Activated B cell treated with CpG ODN at 0.5 μM for 24 hours (primary cell): ENCODE results near the gene SNCB. TPM values are rescaled to one million over a fixed set of nuclear protein-coding genes. Genes with fewer than 3 reads are reported as not detected.

Source experiments
- ATAC-seq: fragments of 200-7000 bp; cut with Tn5 transposase; one replicate; pipeline ENCODE4 v1.10.0; 2021; ENCODE audit warnings: low read depth, mild to moderate bottlenecking, moderate library complexity
- CTCF ChIA-PET: fragments of 350-600 bp; sonication (Branson Sonifier 250); formaldehyde crosslinking; loops from one replicate; lab custom pipeline; 2021; ENCODE audit warnings: antibody characterized with exemption; lab: Charles Lee
- POLR2A ChIA-PET: fragments of 350-600 bp; sonication (Branson Sonifier 250); formaldehyde crosslinking; loops from one replicate; lab custom pipeline; 2021; ENCODE audit warnings: antibody characterized with exemption; lab: Charles Lee
- DNase-seq: peaks from one replicate; pipeline ENCODE4 v3.0.0; 2022
- H3K27ac Mint-ChIP-seq: one replicate; pipeline ENCODE4 v1.8.0; 2020; ENCODE audit warnings: mixed read lengths
- H3K27me3 Mint-ChIP-seq: one replicate; pipeline ENCODE4 v1.8.0; 2021; ENCODE audit warnings: mixed read lengths
- H3K36me3 Mint-ChIP-seq: one replicate; pipeline ENCODE4 v1.8.0; 2021; ENCODE audit warnings: low read depth, mixed read lengths
- H3K4me1 Mint-ChIP-seq: one replicate; pipeline ENCODE4 v1.8.0; 2021; ENCODE audit warnings: mixed read lengths
- H3K4me3 Mint-ChIP-seq: one replicate; pipeline ENCODE4 v1.8.0; 2020; ENCODE audit warnings: mild to moderate bottlenecking, mixed read lengths
- H3K9me3 Mint-ChIP-seq: one replicate; pipeline ENCODE4 v1.8.0; 2020; ENCODE audit warnings: mixed read lengths
- intact Hi-C: fragments of 100-400 bp; cut with micrococcal nuclease; formaldehyde crosslinking; loops from one replicate; pipeline ENCODE4 v1.15.1; 2024
- total RNA-seq: library from RNA; stranded (reverse); gene quantifications from 2 replicates; pipeline ENCODE4 v1.2.3, GENCODE V29; 2022
- TF ChIP-seq, protein P1 (sequence below): fragments of 200-600 bp; IDR thresholded peaks from one replicate; pipeline ENCODE4 v1.8.0; 2022; ENCODE audit warnings: antibody characterized with exemption, mild to moderate bottlenecking

The SNCB gene
- total RNA-seq, 1 donor from 2014 or later, result not detected

DNA sequence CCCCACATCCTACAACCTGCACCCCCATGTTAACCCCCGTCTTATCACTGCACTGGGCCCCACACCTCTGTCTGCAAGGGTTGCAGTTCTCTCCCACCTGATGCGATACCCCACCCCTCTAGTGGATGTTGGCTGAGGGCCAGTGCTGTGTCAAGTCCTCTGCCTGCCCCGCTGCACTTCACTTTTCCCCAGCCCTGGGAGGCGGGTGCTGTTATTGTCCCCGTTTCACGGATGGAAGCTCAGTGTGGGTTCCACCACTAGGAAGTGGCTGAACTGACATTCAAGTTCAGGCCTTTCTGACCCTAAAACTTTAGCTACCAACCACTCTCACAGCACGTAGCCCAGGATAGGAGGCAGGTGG lies 3.5 kb downstream of the SNCB start:
- H3K4me3 Mint-ChIP-seq, result no peak overlapping the region
- DNase-seq, result no peak
- no peaks in the 10 kb centered on the region for H3K9me3 Mint-ChIP-seq
- peaks cover 32% of the 10 kb centered on the region for H3K4me1 Mint-ChIP-seq
- CTCF ChIA-PET, result no interaction called here
- POLR2A ChIA-PET, result no interaction called here
- intact Hi-C loops, result no loop called here
- TF ChIP-seq, protein P1, sequence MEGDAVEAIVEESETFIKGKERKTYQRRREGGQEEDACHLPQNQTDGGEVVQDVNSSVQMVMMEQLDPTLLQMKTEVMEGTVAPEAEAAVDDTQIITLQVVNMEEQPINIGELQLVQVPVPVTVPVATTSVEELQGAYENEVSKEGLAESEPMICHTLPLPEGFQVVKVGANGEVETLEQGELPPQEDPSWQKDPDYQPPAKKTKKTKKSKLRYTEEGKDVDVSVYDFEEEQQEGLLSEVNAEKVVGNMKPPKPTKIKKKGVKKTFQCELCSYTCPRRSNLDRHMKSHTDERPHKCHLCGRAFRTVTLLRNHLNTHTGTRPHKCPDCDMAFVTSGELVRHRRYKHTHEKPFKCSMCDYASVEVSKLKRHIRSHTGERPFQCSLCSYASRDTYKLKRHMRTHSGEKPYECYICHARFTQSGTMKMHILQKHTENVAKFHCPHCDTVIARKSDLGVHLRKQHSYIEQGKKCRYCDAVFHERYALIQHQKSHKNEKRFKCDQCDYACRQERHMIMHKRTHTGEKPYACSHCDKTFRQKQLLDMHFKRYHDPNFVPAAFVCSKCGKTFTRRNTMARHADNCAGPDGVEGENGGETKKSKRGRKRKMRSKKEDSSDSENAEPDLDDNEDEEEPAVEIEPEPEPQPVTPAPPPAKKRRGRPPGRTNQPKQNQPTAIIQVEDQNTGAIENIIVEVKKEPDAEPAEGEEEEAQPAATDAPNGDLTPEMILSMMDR, result no peak
- ATAC-seq, result no peak
- peaks cover 39% of the 10 kb centered on the region for H3K27me3 Mint-ChIP-seq
- no peak overlapping the region for H3K27ac Mint-ChIP-seq
- no peaks in the 10 kb centered on the region for H3K36me3 Mint-ChIP-seq

DNA sequence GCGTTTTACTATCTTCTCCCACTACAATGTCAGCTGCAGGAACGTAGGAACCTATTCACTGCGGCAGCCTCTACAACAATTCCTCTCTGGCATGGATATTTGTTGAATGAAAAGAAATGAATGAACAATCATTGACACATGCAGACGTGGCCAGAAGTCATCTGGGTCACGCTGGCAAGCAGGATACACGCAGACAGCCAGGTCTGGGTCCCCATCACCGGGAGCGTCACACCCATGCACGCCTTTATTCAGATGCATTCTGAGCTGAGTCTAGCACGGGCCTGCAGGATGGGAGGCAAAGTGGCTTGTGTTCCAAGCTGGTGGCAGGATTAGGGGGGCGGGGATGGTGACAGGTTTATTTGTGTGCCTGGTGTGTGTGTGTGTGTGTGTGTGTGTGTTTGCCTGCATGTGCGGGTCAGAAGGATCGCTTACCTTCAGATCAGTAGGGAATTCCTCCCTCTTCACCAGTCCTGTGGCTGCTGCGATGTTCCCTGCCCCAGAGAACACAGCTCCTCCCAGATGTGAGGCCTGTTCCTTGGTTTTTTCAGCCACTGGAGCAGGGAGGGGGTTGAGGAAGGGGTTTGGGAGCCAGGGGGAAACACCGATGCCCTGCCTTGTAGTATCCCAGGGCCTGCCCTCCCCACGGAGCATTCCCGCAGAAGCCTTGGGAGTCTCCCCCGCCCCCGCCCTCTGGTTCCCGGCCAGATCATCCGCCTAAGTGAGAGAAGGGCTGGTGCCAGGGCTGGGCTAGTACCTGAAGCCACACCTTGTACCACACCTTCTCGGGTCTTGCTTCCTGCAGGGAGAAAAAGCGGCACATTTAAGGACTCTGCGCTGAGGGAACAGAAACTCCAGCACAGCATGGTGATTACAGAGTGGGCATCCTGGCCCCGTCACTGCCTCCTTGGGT lies 4.1 kb downstream of the SNCB start:
- DNase-seq (no peak), ATAC-seq (no peak)
- H3K27ac Mint-ChIP-seq, result no peak overlapping the region
- no peaks in the 10 kb centered on the region for H3K36me3 Mint-ChIP-seq
- intact Hi-C loops, result no loop called here
- ChIA-PET POLR2A (no interaction called here), CTCF (no interaction called here)
- TF ChIP-seq, protein P1, result no peak
- H3K4me3 Mint-ChIP-seq, result no peak overlapping the region
- H3K27me3 Mint-ChIP-seq, result peaks cover 42% of the 10 kb centered on the region
- no peaks in the 10 kb centered on the region for H3K9me3 Mint-ChIP-seq
- H3K4me1 Mint-ChIP-seq, result peaks cover 30% of the 10 kb centered on the region

DNA sequence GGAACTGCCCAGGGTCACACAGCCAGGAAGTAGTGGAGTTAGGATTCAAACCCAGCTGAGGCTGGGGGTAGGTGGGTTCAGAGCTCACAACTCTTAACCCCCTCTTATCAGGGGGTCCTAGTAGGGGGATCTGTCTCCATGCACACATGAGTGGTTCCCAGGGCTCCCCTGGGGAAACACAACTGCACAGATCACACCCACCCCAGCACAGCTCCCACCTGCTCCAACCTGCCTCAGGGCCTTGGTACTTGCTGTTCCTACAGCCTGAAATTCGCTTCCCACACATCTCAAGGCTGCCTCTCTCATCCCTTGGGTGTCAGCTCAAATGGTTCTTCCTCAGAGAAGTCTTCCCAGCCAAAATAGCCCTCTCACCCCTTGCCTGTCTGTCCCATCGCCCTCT lies 4.8 kb downstream of the SNCB start:
- H3K36me3 Mint-ChIP-seq, result no peaks in the 10 kb centered on the region
- H3K27me3 Mint-ChIP-seq, result peaks cover 43% of the 10 kb centered on the region
- peaks cover 25% of the 10 kb centered on the region for H3K4me1 Mint-ChIP-seq
- no peak overlapping the region for H3K27ac Mint-ChIP-seq
- CTCF ChIA-PET, result no interaction called here
- POLR2A ChIA-PET, result no interaction called here
- H3K4me3 Mint-ChIP-seq, result no peak overlapping the region
- DNase-seq, result no peak
- no peaks in the 10 kb centered on the region for H3K9me3 Mint-ChIP-seq
- no peak for ATAC-seq
- TF ChIP-seq, protein P1, result no peak
- intact Hi-C loops, result no loop called here

DNA sequence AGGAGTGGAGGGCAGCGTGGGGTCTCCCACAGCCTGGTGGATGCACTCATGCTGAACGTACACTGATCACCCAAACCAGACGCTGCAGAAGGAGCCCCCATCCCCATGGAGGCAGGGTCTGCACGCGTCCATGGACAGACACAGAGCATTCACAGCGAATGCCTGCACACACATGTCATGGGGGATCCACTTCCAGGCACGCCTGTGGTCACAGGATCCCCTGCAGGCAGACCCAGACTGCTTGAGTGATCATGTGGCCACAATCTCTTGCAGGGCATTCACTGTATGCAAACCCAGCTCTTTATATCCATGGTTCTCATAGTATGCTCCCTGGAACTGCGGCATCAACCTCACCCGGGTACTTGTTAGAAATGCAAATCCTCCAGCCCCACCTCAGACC lies 5.4 kb downstream of the SNCB start:
- intact Hi-C loops, result no loop called here
- ChIA-PET POLR2A (no interaction called here), CTCF (no interaction called here)
- no peaks in the 10 kb centered on the region for H3K36me3 Mint-ChIP-seq
- ATAC-seq, result no peak
- TF ChIP-seq, protein P1, result no peak
- H3K27ac Mint-ChIP-seq, result no peak overlapping the region
- H3K9me3 Mint-ChIP-seq, result no peaks in the 10 kb centered on the region
- H3K4me3 Mint-ChIP-seq, result no peak overlapping the region
- peaks cover 28% of the 10 kb centered on the region for H3K4me1 Mint-ChIP-seq
- peaks cover 48% of the 10 kb centered on the region for H3K27me3 Mint-ChIP-seq
- DNase-seq, result no peak

DNA sequence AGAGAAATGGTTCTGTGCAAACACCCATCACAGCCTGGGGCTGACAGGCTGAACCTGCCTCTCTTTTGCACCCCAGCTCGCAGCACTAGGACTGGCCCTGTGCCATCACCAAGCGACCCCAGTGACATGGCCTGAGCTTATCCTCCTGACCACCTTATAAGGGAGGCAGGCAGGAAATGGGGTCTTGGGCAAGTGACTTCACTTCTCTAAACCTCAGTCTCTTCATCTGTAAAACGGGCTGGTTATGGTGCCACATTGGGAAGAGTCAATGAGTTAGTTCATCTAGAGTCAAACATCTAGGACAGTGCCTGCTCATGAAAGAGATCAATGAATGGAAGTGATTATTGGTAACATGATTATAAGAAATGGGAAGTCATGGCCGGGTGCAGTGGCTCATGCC lies 6.2 kb downstream of the SNCB start:
- no peak for ATAC-seq
- intact Hi-C loops, result no loop called here
- ChIA-PET POLR2A (no interaction called here), CTCF (interaction anchor here (1.4 kb wide), 1 partner anchor 23 kb away, joined by 3 read pairs; no protein-coding TSS in a partner anchor)
- Mint-ChIP-seq H3K27ac (no peak overlapping the region), H3K9me3 (no peaks in the 10 kb centered on the region), H3K27me3 (peaks cover 47% of the 10 kb centered on the region), H3K36me3 (no peaks in the 10 kb centered on the region), H3K4me1 (peaks cover 21% of the 10 kb centered on the region), H3K4me3 (no peak overlapping the region)
- TF ChIP-seq, protein P1, result no peak
- DNase-seq, result no peak
